Type B pancreatic cell (in vitro differentiated cells): Measurements from ENCODE around the gene ALLC. TPM values are rescaled to one million over a fixed set of nuclear protein-coding genes. Genes with fewer than 3 reads are reported as not detected.
"Not testable (repeated sequence)": the region's sequence is repeated elsewhere in the genome, so short reads cannot be mapped to it uniquely, and the experiment has no call there.

Source experiments
- DNase-seq: peaks from one replicate; pipeline ENCODE4 v3.0.0; 2021; ENCODE audit warnings: mixed read lengths; ENCODE audit not compliant: unreplicated experiment; ENCODE audit errors: extremely low spot score
- H3K27ac Mint-ChIP-seq: 2 replicates; pipeline ENCODE4 v1.8.0; 2021; ENCODE audit warnings: mild to moderate bottlenecking, mixed read lengths
- H3K27me3 Mint-ChIP-seq: 2 replicates; pipeline ENCODE4 v1.8.0; 2021; ENCODE audit warnings: mixed read lengths
- H3K36me3 Mint-ChIP-seq: 2 replicates; pipeline ENCODE4 v1.8.0; 2021; ENCODE audit warnings: mixed read lengths
- H3K4me1 Mint-ChIP-seq: one replicate; pipeline ENCODE4 v1.8.0; 2021; ENCODE audit warnings: mixed read lengths; ENCODE audit not compliant: unreplicated experiment
- H3K4me3 Mint-ChIP-seq: 2 replicates; pipeline ENCODE4 v1.8.0; 2021; ENCODE audit warnings: mild to moderate bottlenecking, mixed read lengths
- H3K9me3 Mint-ChIP-seq: 2 replicates; pipeline ENCODE4 v1.8.0; 2021; ENCODE audit warnings: mixed read lengths
- CTCF ChIP-seq: fragments of 200-600 bp; sonication (generic); conservative IDR thresholded peaks from 2 replicates; pipeline ENCODE4 v1.5.0; 2021; ENCODE audit warnings: antibody characterized with exemption, mild to moderate bottlenecking
- total RNA-seq: library from RNA; stranded (reverse); gene quantifications from 2 replicates; pipeline ENCODE4 v1.2.1, GENCODE V29; 2021; ENCODE audit warnings: low replicate concordance

ALLC gene
- total RNA-seq, 1 donor from 2014 or later = not detected

DNA sequence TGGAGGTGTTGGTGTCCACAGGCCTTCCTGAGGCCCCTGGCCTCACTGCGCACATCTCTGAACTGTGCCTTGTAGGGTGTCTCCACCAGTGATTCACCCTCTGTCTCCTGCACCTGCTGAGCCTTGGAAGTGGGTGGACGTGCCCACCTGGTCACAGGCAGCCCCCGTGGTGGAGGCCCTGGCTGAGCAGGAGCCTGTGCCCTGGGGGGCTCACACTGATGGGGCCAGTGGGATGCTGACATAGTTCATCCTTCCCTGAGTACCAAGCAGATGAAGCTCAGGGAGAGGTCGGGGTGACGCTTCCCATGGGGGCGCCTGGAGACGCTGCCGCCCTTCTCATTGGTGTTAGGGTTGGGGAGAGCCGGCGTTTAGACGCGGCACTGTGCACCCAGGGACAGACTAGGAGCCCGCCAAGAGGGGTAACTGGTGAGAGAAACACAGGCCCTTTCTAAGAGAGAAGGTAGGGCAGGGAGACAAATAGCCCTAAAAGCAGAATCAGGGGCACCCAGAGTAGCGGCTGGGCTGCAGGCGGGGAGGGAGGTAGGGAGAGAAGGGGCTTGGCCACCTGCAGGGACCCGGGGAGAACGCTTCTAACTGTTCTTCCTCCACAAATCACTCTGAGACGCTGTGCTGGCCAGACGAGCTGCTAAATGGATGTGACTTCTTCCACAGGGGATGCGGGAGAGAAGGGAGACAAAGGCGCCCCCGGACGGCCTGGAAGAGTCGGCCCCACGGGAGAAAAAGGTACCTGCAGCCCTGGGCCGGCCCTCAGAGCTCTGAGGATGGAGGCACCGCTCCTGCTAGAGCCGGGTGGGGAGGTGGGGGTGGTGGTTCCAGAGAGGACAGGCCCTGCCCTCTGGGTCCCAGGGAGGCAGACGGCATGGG, 45.1 kb upstream of the ALLC start:
- no peak for TF ChIP-seq CTCF
- Mint-ChIP-seq H3K4me1 (peaks cover 10% of the 10 kb centered on the region), H3K27me3 (no peaks in the 10 kb centered on the region), H3K27ac (no peak overlapping the region), H3K9me3 (peaks cover 6% of the 10 kb centered on the region), H3K4me3 (no peak overlapping the region), H3K36me3 (no peaks in the 10 kb centered on the region)
- peak; percentile 67 for DNase-seq

DNA sequence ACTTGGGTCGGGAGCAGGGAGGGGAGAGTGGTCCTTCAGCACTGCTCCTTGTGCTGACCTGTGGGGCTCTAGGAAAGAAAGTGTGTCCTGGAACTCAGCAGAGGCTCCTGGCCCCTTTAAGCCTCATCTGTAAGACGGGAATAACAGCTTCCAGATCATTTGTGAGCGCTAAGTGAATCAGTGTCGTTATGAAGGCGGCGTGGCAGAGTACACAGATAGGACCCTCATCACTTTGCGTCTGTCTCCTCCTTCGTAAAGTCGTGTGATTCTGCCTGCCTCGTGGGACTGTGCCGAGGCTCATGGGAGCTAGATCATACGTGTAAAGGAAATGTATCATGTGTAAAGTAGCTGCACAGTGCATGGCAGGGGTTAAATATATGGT, 44.5 kb upstream of the ALLC start:
- Mint-ChIP-seq H3K36me3 (no peaks in the 10 kb centered on the region), H3K4me1 (peaks cover 10% of the 10 kb centered on the region), H3K27me3 (no peaks in the 10 kb centered on the region), H3K4me3 (no peak overlapping the region), H3K27ac (no peak overlapping the region), H3K9me3 (peaks cover 7% of the 10 kb centered on the region)
- no peak for TF ChIP-seq CTCF
- peak; percentile 45 for DNase-seq

DNA sequence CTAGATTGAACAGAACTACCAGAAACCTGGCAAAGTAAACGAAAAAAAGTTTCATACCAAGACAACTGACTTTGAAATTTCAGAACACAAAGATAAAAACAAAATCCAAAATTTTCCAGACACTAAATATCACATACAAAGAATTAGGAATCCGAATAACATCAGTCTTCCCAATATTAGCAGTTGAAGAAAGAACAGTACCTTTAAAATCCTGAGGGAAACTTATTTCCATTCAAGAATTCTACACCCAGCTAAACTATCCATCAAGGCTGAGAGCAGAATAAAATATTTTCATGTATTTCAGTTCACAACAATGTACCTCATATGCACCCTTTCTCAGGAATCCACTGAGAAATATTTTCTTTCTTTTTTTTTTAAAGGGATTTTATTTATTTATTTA, 43.3 kb upstream of the ALLC start:
- H3K4me3 Mint-ChIP-seq, H3K36me3 Mint-ChIP-seq, H3K27me3 Mint-ChIP-seq, H3K9me3 Mint-ChIP-seq, H3K27ac Mint-ChIP-seq, DNase-seq: not testable (repeated sequence)
- peaks cover 10% of the 10 kb centered on the region for H3K4me1 Mint-ChIP-seq

GRCh38 chr2:3615541-3616200, 42.3 kb upstream of the ALLC start:
- peak; percentile 58 for DNase-seq
- H3K4me3 Mint-ChIP-seq, H3K27ac Mint-ChIP-seq, H3K4me1 Mint-ChIP-seq, H3K9me3 Mint-ChIP-seq, H3K36me3 Mint-ChIP-seq, H3K27me3 Mint-ChIP-seq: not testable (repeated sequence)

- not testable (repeated sequence) for H3K27me3 Mint-ChIP-seq, H3K4me3 Mint-ChIP-seq, H3K27ac Mint-ChIP-seq, H3K9me3 Mint-ChIP-seq, DNase-seq, H3K4me1 Mint-ChIP-seq, H3K36me3 Mint-ChIP-seq
Measured at GRCh38 chr2:3616435-3617197, 41.4 kb upstream of the ALLC start.

DNA sequence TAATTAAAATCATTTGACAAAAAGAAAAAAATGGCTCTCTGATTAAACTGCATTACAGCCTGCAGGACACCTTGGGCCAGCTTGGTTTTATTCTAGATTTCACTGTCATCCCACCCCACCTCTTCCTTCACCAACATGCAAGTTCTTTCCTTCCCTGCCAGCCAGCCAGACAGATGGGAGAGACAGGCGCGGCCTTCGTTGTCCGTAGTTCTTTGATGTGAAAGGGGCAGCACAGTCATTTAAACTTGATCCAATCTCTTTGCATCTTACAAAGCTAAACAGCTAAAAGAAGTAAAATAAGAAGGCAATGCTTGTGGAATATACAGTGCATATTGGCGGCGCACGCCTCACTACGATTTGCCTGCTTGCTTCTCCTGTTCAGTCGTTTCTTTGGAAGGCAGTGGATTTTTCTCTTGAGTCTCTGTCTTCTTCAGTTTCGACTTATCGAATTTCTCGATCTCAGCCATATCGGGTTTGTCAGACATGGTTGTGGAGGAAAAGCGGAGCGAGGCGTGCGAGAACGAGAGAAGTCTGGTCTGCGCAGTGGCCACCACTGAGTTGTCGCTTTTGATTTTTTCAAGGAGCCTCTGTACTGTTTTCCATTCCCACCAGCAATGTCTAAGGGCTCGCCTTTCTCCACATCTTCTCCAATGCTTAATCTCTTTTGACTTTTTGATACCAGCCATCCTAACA, 40.7 kb upstream of the ALLC start:
- H3K27ac Mint-ChIP-seq = no peak overlapping the region
- H3K4me1 Mint-ChIP-seq = no peaks in the 10 kb centered on the region
- no peaks in the 10 kb centered on the region for H3K36me3 Mint-ChIP-seq
- no peak for TF ChIP-seq CTCF
- peaks cover 3% of the 10 kb centered on the region for H3K27me3 Mint-ChIP-seq
- DNase-seq = no peak
- no peak overlapping the region for H3K4me3 Mint-ChIP-seq
- peaks cover 7% of the 10 kb centered on the region for H3K9me3 Mint-ChIP-seq
